ENCODE results near the gene RNH1.

- TF ChIP-seq CTCF (IDR thresholded peaks at IDR 0.05) (no peak), EP300 (IDR thresholded peaks at IDR 0.05) (no peak), POLR2A (IDR thresholded peaks at IDR 0.05) (no peak)
Measured at GRCh38 chr11:453564-453963, 53.5 kb downstream of the RNH1 start.
